Gastrocnemius medialis (tissue), 4 donors: ENCODE results near the gene FARSB.

Source experiments
- POLR2A ChIP-seq, 2 donors: fragments of 450-650 bp; IDR thresholded peaks; one replicate each; pipeline ENCODE4 v1.6.1; 2017; ENCODE audit warnings: antibody characterized with exemption in 2 of 2, mild to moderate bottlenecking in 2 of 2, moderate library complexity in 2 of 2
- TF ChIP-seq, protein P1 (sequence below), 5 experiments: fragments of 450-650 bp in 3 of 5; fragments of 200-600 bp in 2 of 5; sonication (generic) in 2 of 5; IDR thresholded peaks in 4 of 5; conservative IDR thresholded peaks in 1 of 5; 1 replicate in 4 of 5; 2 replicates in 1 of 5; pipeline ENCODE4 v1.5.1; 2016 to 2019; ENCODE audit warnings: antibody characterized with exemption in 5 of 5, mild to moderate bottlenecking in 3 of 5, moderate library complexity in 3 of 5

DNA sequence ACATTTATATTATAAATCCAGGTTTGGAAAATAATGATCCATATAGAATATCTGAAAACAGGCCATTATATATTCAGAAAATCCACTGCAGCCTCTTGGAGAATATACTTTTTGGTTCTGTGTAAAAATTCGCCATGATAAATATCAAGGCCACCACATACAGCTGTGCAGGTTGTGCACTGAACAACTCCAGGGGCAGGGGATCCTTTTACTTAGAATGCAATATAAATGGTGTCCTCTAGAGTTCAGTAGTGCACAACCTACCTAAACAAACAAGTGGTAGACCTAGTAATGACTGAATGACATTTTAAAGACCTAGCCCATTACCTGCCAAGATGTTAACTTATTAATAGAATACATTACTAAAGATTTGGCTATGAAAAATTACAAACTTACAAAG, 37.9 kb upstream of the FARSB start:
- no peak for TF ChIP-seq POLR2A (IDR thresholded peaks at IDR 0.05)
- TF ChIP-seq, protein P1, sequence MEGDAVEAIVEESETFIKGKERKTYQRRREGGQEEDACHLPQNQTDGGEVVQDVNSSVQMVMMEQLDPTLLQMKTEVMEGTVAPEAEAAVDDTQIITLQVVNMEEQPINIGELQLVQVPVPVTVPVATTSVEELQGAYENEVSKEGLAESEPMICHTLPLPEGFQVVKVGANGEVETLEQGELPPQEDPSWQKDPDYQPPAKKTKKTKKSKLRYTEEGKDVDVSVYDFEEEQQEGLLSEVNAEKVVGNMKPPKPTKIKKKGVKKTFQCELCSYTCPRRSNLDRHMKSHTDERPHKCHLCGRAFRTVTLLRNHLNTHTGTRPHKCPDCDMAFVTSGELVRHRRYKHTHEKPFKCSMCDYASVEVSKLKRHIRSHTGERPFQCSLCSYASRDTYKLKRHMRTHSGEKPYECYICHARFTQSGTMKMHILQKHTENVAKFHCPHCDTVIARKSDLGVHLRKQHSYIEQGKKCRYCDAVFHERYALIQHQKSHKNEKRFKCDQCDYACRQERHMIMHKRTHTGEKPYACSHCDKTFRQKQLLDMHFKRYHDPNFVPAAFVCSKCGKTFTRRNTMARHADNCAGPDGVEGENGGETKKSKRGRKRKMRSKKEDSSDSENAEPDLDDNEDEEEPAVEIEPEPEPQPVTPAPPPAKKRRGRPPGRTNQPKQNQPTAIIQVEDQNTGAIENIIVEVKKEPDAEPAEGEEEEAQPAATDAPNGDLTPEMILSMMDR (IDR thresholded peaks at IDR 0.05 in 4 of 5, conservative IDR thresholded peaks at IDR 0.05 in 1 of 5) = peak in 2 of 5 experiments; percentile 13 to 16
